ENCODE measurements around the gene DBN1.

DBN1 gene

DNA sequence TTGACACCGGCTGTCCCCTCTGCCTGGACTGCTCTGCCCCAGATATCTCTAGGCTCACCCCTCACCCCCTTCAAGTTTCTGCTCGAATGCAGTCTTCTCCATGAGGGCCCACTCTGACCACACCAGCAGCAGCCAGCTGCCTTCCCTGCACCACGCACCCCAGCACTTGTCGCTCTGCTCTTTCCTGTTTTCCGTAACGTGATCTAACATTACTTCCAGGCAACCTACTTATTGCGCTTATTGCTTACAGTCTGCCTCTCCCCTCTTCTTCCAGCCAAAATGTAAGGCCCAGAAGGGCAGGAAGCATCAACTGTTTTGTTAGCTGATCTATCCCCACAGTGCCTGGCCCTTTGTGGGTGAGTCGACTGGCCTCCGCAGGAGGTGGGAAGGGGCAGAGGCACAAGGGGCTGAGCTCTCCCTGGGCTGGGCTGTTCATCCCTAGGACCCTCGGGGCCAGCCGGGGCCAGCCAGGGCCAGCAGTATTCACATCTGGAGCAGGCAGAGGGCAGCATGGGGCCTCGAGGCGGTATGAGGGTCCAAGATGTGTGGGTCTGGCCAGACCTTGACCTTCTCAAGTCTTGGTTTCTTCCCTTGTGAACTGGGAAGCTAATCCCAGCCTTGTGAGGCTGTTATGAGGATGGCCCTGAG lies 11.6 kb upstream of the DBN1 start:
- Histone ChIP-seq H3K27me3 (no peaks in the 10 kb centered on the region), H3K4me2 (no peak overlapping the region; a peak in 1 of 22 replicates), H3K9ac (peak overlapping the region in 4 of 11 experiments; percentile 1 to 45 (median 19); a peak in 5 of 22 replicates), H3K27ac (peak overlapping the region in 5 of 11 experiments; percentile 3 to 57 (median 28); a peak in 5 of 22 replicates), H3K4me1 (peaks cover 21 to 66% (median 50%) of the 10 kb centered on the region in 10 experiments), H3K4me3 (no peak overlapping the region), H3K36me3 (peaks cover 57 to 91% (median 82%) of the 10 kb centered on the region in 11 experiments), H3K9me3 (replicated peaks in 1 of 11) (no peaks in the 10 kb centered on the region), H4K20me1 (peaks cover 12 to 98% (median 52%) of the 10 kb centered on the region in 11 experiments; a peak in 21 of 22 replicates)
- TF ChIP-seq Cebpa-rat (IDR thresholded peaks at IDR 0.05) = no peak

DNA sequence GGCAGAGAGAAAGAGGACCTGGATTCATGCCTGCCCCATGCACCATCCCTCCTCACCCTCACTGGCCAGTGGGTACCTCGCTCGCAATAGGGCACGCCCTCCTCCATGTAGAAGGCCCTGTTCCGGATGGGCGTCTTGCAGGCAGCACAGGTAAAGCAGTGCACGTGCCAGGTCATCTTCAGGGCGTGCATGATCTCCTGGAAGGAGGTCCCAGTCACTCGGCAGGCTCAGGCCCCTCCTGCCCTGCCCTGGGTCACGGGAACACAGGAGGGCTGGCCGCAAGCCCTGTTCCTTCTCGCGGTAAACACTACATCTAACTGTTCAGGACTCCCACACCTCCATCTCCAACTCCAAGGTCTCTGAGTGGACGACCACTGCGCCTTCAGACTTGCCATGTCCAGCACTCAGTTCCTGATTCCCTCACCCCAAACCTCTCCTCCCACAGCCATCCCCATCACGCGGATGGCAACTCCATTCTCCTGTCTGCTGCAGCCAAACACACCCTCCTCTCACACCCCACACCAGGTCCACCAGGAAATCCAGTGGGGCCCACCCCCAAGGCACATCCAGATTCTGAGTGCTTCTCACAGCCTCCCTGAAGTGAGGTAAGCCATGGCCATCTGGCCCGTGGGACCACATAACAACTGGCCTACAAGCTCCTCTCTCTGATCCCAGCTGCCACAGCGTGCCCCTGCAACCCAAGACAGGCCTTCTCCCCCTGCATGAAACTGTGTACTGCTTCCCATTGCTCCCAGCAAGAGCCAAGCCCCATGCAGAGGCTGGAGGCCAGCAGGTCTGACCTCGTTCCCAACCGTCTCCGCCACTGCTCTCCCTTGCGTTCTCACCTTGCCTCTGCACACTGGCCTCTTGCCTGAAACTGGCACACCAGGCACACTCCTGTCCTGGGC lies 10.8 kb upstream of the DBN1 start:
- H3K27me3 ChIP-seq = no peaks in the 10 kb centered on the region
- peaks cover 22 to 66% (median 50%) of the 10 kb centered on the region in 10 experiments for H3K4me1 ChIP-seq
- H3K4me2 ChIP-seq = no peak overlapping the region
- peak overlapping the region in 1 of 11 experiments; percentile 28; a peak in 3 of 22 replicates for H3K9ac ChIP-seq
- no peak overlapping the region for H3K4me3 ChIP-seq
- H3K36me3 ChIP-seq = peaks cover 57 to 83% (median 75%) of the 10 kb centered on the region in 11 experiments
- peak overlapping the region in 2 of 11 experiments; percentile 57; a peak in 3 of 22 replicates for H3K27ac ChIP-seq
- no peaks in the 10 kb centered on the region for H3K9me3 ChIP-seq (replicated peaks in 1 of 11)
- no peak for TF ChIP-seq Cebpa-rat (IDR thresholded peaks at IDR 0.05)
- H4K20me1 ChIP-seq = peaks cover 5 to 98% (median 44%) of the 10 kb centered on the region in 11 experiments; a peak in 21 of 22 replicates

DNA sequence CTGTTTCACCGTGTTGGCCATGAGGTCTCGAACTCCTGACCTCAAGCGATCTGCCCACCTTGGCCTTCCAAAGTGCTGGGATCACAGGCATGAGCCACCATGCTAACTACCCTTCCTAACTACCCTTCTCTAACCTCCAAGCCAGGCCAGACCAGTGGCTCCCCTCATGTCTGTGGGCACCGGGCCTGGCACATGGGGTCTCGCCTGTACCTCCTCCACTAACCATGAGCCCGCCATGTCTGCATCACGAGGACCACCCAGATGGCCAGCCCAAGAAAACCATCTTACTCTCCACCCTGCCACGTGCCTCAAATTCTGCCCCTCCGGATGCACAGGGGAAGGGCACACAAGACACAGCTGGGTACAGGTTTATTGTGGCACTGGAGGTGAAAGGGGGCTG lies 9.6 kb upstream of the DBN1 start:
- no peak for TF ChIP-seq Cebpa-rat (IDR thresholded peaks at IDR 0.05)
- H3K9me3 ChIP-seq (replicated peaks in 1 of 11) = no peaks in the 10 kb centered on the region
- H3K36me3 ChIP-seq = peaks cover 48 to 71% (median 63%) of the 10 kb centered on the region in 11 experiments
- H3K4me1 ChIP-seq = peaks cover 28 to 68% (median 50%) of the 10 kb centered on the region in 10 experiments
- peaks cover 0 to 97% (median 35%) of the 10 kb centered on the region in 11 experiments; a peak in 18 of 22 replicates for H4K20me1 ChIP-seq
- H3K27ac ChIP-seq = no peak overlapping the region; a peak in 1 of 22 replicates
- no peak overlapping the region for H3K9ac ChIP-seq
- no peak overlapping the region for H3K4me3 ChIP-seq
- H3K4me2 ChIP-seq = no peak overlapping the region
- H3K27me3 ChIP-seq = no peaks in the 10 kb centered on the region

DNA sequence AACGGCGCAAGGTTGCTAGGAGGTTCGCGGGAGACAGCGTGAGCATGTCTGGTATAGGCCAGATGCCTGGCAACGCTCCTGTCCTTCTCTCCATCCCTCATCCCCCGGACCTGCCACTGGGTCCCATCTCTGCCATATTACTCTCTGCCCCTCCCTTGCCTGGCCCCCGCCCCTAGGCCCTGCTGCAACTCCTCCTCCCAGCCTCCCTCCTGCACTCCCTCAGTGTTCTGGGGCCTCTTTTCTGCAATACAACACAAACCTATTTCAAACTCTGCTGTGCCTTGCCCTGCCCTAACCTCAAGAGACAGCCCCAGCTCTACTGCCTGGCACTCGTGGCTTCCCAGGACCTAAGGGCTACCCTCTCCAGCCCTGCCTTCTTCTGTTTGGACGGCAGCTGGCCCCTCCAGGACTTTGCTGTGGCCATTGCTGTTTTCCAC lies 8.9 kb upstream of the DBN1 start:
- H3K27me3 ChIP-seq = no peaks in the 10 kb centered on the region
- H3K9me3 ChIP-seq (replicated peaks in 1 of 11) = no peaks in the 10 kb centered on the region
- H3K4me3 ChIP-seq = no peak overlapping the region
- H3K27ac ChIP-seq = peak overlapping the region in 3 of 11 experiments; percentile 12 to 30 (median 17); a peak in 4 of 22 replicates
- H4K20me1 ChIP-seq = peaks cover 0 to 95% (median 31%) of the 10 kb centered on the region in 11 experiments; a peak in 15 of 22 replicates
- no peak for TF ChIP-seq Cebpa-rat (IDR thresholded peaks at IDR 0.05)
- H3K36me3 ChIP-seq = peaks cover 41 to 64% (median 56%) of the 10 kb centered on the region in 11 experiments
- H3K9ac ChIP-seq = no peak overlapping the region
- H3K4me2 ChIP-seq = peak overlapping the region in 2 of 11 experiments; percentile 92 to 94; a peak in 3 of 22 replicates
- peaks cover 35 to 69% (median 55%) of the 10 kb centered on the region in 10 experiments for H3K4me1 ChIP-seq

DNA sequence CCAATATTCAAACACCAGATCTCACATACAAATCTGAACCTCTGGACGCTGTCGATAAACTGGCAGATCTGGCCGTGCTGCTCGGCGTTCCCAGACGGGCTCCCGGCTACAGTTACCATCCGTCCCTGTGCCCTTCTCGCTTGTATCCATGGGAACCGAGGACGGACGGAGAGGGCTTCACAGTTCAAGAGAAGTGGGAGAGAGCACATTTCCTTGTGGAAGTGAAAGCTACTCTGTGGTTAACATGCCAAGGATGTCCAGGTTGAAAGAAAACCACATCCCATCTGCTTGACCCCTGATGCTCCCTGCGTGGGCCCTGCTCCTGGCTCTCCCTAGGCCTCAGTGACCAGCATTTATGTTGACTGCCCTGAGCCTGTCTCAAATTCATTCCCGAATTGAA lies 6.3 kb upstream of the DBN1 start:
- peak overlapping the region in 10 of 11 experiments; percentile 45 to 91 (median 84); a peak in 20 of 22 replicates for H3K27ac ChIP-seq
- H3K4me3 ChIP-seq = peak overlapping the region in 5 of 10 experiments; percentile 14 to 48 (median 16); a peak in 5 of 20 replicates
- no peak for TF ChIP-seq Cebpa-rat (IDR thresholded peaks at IDR 0.05)
- H3K4me1 ChIP-seq = peaks cover 58 to 94% (median 74%) of the 10 kb centered on the region in 10 experiments
- H3K4me2 ChIP-seq = peak overlapping the region; percentile 80 to 95 (median 89)
- H3K36me3 ChIP-seq = peaks cover 20 to 38% (median 32%) of the 10 kb centered on the region in 11 experiments
- H3K27me3 ChIP-seq = no peaks in the 10 kb centered on the region
- peaks cover 0 to 72% (median 24%) of the 10 kb centered on the region in 11 experiments; a peak in 14 of 22 replicates for H4K20me1 ChIP-seq
- no peaks in the 10 kb centered on the region for H3K9me3 ChIP-seq (replicated peaks in 1 of 11)
- H3K9ac ChIP-seq = peak overlapping the region in 9 of 11 experiments; percentile 58 to 78 (median 72); a peak in 19 of 22 replicates

DNA sequence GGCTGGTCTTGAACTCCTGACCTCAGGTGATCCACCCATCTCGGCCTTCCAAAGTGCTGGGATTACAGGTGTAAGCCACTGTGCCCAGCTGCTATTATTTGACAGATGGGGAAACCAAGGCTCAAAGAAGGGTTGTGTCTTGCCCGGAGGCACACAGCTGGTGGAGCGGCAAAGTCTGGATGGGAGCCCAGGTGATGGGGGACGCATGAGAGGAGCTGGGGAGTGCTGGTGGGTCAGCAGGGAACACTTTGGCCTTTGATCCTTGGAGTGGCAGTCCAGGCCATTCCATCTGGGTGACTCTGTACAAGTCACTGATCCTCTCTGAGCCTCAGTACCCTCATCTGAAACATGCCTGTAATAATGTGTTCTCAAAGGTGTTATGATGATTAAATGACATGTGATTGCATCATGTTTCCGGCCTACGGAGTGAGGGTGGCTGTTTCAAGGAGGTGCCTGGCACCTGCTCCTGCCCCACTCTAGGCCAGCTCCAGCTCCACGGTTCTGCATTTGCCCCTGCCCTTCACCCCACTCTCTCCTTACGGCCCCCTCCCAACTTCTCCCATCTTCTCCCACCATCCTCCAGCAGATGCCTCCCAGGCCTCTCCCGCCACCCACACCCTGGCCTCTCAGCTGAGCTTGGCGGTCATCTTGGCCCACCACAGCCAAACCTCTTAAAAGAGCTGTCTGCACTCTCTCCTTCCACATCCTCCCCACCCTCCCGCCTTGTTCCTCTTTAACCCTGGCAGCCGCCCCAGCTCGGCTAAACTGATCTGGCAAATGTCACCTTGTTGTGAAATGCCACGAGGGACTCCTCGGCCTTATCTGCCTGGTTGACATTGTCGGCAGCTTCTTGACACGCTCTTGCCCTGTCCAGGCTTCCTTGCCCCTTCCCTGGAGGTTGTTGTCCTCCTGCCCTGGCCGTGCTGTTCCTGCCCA lies 5.5 kb upstream of the DBN1 start:
- Histone ChIP-seq H3K27me3 (no peaks in the 10 kb centered on the region), H3K4me3 (peak overlapping the region in 5 of 10 experiments; percentile 15 to 48 (median 21); a peak in 6 of 20 replicates), H3K4me2 (peak overlapping the region; percentile 80 to 95 (median 89)), H4K20me1 (peaks cover 0 to 72% (median 17%) of the 10 kb centered on the region in 11 experiments; a peak in 14 of 22 replicates), H3K4me1 (peaks cover 66 to 94% (median 82%) of the 10 kb centered on the region in 10 experiments), H3K36me3 (peaks cover 12 to 30% (median 24%) of the 10 kb centered on the region in 11 experiments), H3K27ac (peak overlapping the region in 10 of 11 experiments; percentile 45 to 91 (median 84); a peak in 20 of 22 replicates), H3K9me3 (replicated peaks in 1 of 11) (no peaks in the 10 kb centered on the region), H3K9ac (peak overlapping the region in 9 of 11 experiments; percentile 58 to 78 (median 72); a peak in 20 of 22 replicates)
- peak in 8 of 11 experiments; percentile 15 to 85 (median 48); a peak in 10 of 22 replicates for TF ChIP-seq Cebpa-rat (IDR thresholded peaks at IDR 0.05)

DNA sequence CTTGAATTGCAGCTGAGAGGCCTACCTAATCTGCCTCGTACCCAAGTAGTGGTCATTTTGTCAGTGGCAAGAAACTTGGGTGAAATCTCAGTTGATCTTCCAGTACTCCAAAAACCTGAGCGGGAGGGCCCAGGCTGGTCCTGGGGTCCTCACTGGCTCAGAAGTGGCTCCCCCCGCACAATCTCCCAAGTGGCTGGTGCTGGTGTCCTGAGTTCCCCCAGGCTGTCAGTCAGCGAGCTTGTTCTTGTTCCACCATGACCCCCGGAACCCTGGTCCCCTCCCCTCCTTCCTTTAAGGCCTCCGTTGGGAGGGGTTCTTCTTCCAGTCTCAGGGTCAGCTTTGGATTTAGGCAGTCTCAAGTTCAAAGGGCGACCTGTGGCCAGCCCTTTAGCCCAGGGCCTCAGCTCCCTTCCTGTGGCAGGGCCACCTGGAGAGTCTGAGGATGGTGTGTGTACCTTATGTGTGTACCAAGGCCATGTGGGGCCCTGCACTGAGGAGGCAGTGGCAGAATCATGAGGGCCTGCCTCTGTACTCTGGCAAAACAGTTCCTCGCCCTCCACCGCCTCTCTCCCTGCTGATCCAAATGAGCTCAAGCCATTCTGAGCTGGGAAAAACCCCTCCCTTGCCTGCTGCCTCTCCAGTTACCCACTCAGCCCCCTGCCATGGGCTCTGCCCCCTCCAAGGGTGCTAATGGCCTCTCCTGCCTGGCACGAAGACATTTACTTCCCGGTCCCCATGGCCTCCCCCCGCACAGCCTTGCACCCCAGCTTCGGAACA lies 4.5 kb upstream of the DBN1 start:
- Histone ChIP-seq H3K4me2 (peak overlapping the region; percentile 80 to 95 (median 89)), H3K4me1 (peaks cover 68 to 91% (median 84%) of the 10 kb centered on the region in 10 experiments), H3K27me3 (no peaks in the 10 kb centered on the region), H4K20me1 (peaks cover 0 to 61% (median 7%) of the 10 kb centered on the region in 11 experiments; a peak in 11 of 22 replicates), H3K9ac (peak overlapping the region in 8 of 11 experiments; percentile 14 to 78 (median 69); a peak in 15 of 22 replicates), H3K27ac (peak overlapping the region in 8 of 11 experiments; percentile 79 to 91 (median 84); a peak in 16 of 22 replicates), H3K9me3 (replicated peaks in 1 of 11) (no peaks in the 10 kb centered on the region), H3K36me3 (peaks cover under 1 to 19% (median 13%) of the 10 kb centered on the region in 11 experiments; a peak in 20 of 22 replicates), H3K4me3 (peak overlapping the region in 1 of 10 experiments; percentile 2; a peak in 1 of 20 replicates)
- TF ChIP-seq Cebpa-rat (IDR thresholded peaks at IDR 0.05) = no peak
